Measurements from ENCODE around the gene RALGAPA2.

DNA sequence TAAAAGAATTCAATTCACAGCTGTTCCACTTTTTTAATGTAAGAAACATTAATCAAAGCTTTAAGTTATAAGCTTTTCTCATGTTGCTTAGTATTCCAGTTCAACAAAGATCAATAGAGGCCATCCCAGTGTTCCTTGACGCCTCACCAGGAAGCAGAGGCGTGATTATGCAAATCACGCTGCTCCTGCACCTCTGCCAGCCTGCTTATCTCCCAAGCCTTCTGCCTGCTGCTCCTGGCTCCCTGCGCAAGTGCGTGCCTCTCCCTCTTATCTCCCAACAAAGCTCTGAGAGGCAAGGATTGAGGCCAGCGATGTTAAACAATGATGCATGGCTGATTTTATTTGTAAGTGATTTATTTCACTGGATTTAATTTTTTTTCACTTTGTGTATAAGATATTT is 301.8 kb downstream of the RALGAPA2 start:
- TF ChIP-seq, protein P1, sequence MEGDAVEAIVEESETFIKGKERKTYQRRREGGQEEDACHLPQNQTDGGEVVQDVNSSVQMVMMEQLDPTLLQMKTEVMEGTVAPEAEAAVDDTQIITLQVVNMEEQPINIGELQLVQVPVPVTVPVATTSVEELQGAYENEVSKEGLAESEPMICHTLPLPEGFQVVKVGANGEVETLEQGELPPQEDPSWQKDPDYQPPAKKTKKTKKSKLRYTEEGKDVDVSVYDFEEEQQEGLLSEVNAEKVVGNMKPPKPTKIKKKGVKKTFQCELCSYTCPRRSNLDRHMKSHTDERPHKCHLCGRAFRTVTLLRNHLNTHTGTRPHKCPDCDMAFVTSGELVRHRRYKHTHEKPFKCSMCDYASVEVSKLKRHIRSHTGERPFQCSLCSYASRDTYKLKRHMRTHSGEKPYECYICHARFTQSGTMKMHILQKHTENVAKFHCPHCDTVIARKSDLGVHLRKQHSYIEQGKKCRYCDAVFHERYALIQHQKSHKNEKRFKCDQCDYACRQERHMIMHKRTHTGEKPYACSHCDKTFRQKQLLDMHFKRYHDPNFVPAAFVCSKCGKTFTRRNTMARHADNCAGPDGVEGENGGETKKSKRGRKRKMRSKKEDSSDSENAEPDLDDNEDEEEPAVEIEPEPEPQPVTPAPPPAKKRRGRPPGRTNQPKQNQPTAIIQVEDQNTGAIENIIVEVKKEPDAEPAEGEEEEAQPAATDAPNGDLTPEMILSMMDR (IDR thresholded peaks at IDR 0.05) = no peak
- TF ChIP-seq POLR2AphosphoS5 (IDR thresholded peaks at IDR 0.05) (no peak), EP300 (IDR thresholded peaks at IDR 0.05) (no peak), POLR2A (IDR thresholded peaks at IDR 0.05; ENCODE audit: low read depth) (no peak)

Measured in esophagus muscularis mucosa (tissue), 4 donors.